Measurements from ENCODE around the gene PERP.

DNA sequence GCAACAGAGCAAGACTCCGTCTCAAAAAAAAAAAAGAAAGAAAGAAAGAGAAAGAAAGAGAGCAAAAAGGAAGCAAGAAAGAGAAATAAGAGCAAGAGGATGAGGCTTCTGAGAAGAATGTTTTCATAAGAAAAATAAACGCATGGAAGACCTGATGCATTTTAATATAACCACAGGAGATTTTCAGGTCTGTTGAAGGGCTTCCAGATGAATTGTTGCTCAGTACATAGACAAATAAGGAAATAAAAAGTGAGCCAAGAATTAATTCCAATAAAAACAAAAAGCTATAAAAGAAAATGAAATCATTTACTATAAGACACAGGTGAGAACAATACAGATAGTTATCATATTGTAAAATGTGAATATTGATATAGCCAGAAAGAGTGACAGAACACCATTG, 43.5 kb downstream of the PERP start:
- TF ChIP-seq, protein P1, sequence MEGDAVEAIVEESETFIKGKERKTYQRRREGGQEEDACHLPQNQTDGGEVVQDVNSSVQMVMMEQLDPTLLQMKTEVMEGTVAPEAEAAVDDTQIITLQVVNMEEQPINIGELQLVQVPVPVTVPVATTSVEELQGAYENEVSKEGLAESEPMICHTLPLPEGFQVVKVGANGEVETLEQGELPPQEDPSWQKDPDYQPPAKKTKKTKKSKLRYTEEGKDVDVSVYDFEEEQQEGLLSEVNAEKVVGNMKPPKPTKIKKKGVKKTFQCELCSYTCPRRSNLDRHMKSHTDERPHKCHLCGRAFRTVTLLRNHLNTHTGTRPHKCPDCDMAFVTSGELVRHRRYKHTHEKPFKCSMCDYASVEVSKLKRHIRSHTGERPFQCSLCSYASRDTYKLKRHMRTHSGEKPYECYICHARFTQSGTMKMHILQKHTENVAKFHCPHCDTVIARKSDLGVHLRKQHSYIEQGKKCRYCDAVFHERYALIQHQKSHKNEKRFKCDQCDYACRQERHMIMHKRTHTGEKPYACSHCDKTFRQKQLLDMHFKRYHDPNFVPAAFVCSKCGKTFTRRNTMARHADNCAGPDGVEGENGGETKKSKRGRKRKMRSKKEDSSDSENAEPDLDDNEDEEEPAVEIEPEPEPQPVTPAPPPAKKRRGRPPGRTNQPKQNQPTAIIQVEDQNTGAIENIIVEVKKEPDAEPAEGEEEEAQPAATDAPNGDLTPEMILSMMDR (IDR thresholded peaks at IDR 0.05) = no peak
- no peak for TF ChIP-seq EZH2 (IDR thresholded peaks at IDR 0.05; ENCODE audit: borderline replicate concordance, insufficient read depth, low read depth, low read length, poor library complexity, severe bottlenecking)
